Measurements from ENCODE around the gene SIDT2. TPM values are rescaled to one million over a fixed set of nuclear protein-coding genes. Genes with fewer than 3 reads are reported as not detected.

The SIDT2 gene
- total RNA-seq, 2 donors from 2014 or later, result 42.0 to 88.7 TPM

DNA sequence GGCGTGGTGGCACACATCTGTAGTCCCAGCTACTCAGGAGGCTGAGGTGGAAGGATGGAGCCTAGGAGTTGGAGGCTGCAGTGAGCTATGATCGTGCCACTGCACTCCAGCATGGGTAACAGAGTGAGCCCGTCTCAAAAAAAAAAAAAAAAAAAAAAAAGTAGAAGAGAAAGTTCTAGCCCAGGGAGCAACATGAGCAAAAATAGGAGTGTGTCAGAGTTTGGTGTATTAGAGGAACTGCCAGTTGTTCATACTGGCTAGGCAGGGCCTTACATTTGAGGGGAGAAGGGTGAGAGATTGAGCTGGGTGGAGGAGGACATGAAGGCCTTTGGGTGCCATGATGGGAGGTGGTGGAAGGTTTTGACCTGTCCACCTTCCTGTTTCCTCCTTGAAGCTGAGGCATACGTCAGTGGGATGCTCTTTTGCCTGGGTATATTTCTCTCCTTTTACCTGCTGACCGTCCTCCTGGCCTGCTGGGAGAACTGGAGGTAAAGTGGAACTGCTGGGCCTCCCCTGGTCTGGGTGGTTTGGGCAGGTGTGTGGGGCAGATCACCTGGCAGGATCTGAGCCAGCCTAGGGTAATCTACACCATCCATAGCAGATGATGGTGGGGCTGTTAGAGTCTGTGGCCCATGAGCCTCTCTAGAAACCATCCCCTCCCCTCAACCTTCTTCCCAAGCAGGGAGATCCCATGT is 7.3 kb downstream of the SIDT2 start:
- Histone ChIP-seq H3K4me1 (peaks cover 68% of the 10 kb centered on the region), H3K4me3 (no peak overlapping the region), H3K27ac (peak overlapping the region in 3 of 4 donors; percentile 46 to 81 (median 50)), H3K9me3 (no peaks in the 10 kb centered on the region), H3K36me3 (replicated peaks in 1 of 2; ENCODE audit: insufficient read depth in 1 of 2, low read depth in 2 of 2) (peaks cover 0 to 18% of the 10 kb centered on the region in 2 donors), H3K27me3 (no peaks in the 10 kb centered on the region)
- ATAC-seq (no peak), DNase-seq (peak in 2 of 4 donors; percentile 4 to 27)
- 61 to 85% methylated on average over 5 of the region's 5 CpGs for WGBS, 2 donors
- TF ChIP-seq, protein P1, sequence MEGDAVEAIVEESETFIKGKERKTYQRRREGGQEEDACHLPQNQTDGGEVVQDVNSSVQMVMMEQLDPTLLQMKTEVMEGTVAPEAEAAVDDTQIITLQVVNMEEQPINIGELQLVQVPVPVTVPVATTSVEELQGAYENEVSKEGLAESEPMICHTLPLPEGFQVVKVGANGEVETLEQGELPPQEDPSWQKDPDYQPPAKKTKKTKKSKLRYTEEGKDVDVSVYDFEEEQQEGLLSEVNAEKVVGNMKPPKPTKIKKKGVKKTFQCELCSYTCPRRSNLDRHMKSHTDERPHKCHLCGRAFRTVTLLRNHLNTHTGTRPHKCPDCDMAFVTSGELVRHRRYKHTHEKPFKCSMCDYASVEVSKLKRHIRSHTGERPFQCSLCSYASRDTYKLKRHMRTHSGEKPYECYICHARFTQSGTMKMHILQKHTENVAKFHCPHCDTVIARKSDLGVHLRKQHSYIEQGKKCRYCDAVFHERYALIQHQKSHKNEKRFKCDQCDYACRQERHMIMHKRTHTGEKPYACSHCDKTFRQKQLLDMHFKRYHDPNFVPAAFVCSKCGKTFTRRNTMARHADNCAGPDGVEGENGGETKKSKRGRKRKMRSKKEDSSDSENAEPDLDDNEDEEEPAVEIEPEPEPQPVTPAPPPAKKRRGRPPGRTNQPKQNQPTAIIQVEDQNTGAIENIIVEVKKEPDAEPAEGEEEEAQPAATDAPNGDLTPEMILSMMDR (IDR thresholded peaks at IDR 0.05), result no peak
- TF ChIP-seq POLR2A (IDR thresholded peaks at IDR 0.05), result no peak
- intact Hi-C loops (cut with DNase I), result no loop called here

DNA sequence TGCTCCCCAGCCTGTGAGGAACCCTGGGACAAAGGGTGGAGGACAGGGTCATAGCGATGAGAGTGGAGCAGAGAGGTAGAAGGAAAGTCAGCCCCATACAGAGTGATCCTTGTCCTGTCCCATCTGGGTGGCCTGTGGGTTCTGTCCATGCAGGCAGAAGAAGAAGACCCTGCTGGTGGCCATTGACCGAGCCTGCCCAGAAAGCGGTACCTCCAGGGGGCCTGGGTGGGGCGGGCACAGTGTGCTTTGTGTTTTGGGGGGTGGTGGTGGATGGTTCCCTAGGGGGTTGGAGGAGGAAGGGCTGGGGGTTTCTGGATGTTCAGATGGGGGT is 7.9 kb downstream of the SIDT2 start:
- H3K36me3 ChIP-seq (replicated peaks in 1 of 2; ENCODE audit: insufficient read depth in 1 of 2, low read depth in 2 of 2), result peaks cover 0 to 18% of the 10 kb centered on the region in 2 donors
- 94% methylated on average over 4 of the region's 4 CpGs for WGBS, 2 donors
- H3K27me3 ChIP-seq, result no peaks in the 10 kb centered on the region
- no peak for ATAC-seq
- H3K27ac ChIP-seq, result peak overlapping the region in 2 of 4 donors; percentile 46 to 81
- peaks cover 63% of the 10 kb centered on the region for H3K4me1 ChIP-seq
- intact Hi-C loops (cut with DNase I), result no loop called here
- H3K9me3 ChIP-seq, result no peaks in the 10 kb centered on the region
- no peak for TF ChIP-seq POLR2A (IDR thresholded peaks at IDR 0.05)
- TF ChIP-seq, protein P1 (IDR thresholded peaks at IDR 0.05), result no peak
- no peak overlapping the region for H3K4me3 ChIP-seq
- peak in 2 of 4 donors; percentile 3 to 10 for DNase-seq

DNA sequence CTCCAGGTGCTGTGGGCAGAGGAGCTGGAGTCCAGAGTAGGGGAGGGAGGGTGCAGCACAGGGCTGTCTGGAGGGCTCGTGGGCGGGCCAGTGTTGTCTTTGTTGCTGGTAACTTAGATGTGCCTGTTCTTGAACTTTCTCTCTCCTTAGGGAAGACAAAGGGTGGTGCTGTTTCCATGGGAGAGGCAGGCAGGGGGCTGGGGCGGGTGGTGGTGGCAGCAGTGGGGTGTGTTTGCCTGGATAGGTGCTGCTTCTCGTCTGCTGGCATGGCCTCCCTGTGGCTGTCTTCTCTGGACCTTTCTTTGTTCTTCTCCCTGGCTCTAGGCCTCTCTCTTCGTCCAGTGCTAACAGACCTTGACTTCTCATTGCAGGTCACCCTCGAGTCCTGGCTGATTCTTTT is 8.5 kb downstream of the SIDT2 start:
- TF ChIP-seq, protein P1 (IDR thresholded peaks at IDR 0.05), result no peak
- TF ChIP-seq POLR2A (IDR thresholded peaks at IDR 0.05), result no peak

DNA sequence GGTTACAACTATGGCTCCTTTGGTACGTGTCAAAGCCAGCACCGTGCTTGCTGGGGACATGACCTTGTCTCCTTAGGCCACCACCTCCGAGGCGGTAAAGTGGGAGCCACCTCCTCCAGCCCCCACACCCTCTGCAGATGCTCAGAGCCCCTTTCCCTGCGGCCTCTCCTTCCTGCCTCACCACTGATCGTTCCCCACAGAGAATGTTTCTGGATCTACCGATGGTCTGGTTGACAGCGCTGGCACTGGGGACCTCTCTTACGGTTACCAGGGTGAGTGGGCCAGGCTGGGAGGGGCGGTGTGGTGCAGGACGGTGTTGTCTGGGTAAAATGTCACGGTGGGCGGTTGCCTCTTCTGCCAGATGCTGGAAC is 8.9 kb downstream of the SIDT2 start:
- no peak overlapping the region for H3K4me3 ChIP-seq
- intact Hi-C loops (cut with DNase I), result no loop called here
- 62 to 64% methylated on average over 9 to 13 of the region's 13 CpGs for WGBS, 2 donors
- no peak for TF ChIP-seq POLR2A (IDR thresholded peaks at IDR 0.05)
- TF ChIP-seq, protein P1 (IDR thresholded peaks at IDR 0.05), result no peak
- H3K4me1 ChIP-seq, result peaks cover 54% of the 10 kb centered on the region
- peak in 1 of 4 donors; percentile 2 for DNase-seq
- peaks cover 0 to 25% of the 10 kb centered on the region in 2 donors for H3K36me3 ChIP-seq (replicated peaks in 1 of 2; ENCODE audit: insufficient read depth in 1 of 2, low read depth in 2 of 2)
- H3K27ac ChIP-seq, result peak overlapping the region in 3 of 4 donors; percentile 19 to 81 (median 21)
- ATAC-seq, result no peak
- no peaks in the 10 kb centered on the region for H3K9me3 ChIP-seq
- H3K27me3 ChIP-seq, result no peaks in the 10 kb centered on the region

More for the DNA sequence above, 8.5 kb downstream of the SIDT2 start:
- Histone ChIP-seq H3K9me3 (no peaks in the 10 kb centered on the region), H3K4me1 (peaks cover 57% of the 10 kb centered on the region), H3K36me3 (replicated peaks in 1 of 2; ENCODE audit: insufficient read depth in 1 of 2, low read depth in 2 of 2) (peaks cover 0 to 21% of the 10 kb centered on the region in 2 donors), H3K27me3 (no peaks in the 10 kb centered on the region), H3K27ac (peak overlapping the region in 3 of 4 donors; percentile 19 to 81 (median 34)), H3K4me3 (no peak overlapping the region)
- intact Hi-C loops (cut with DNase I), result no loop called here
- ATAC-seq (no peak), DNase-seq (peak in 3 of 4 donors; percentile 2 to 11 (median 7))
- 38 to 74% methylated on average over 6 of the region's 6 CpGs for WGBS, 2 donors

Data from body of pancreas (tissue), 4 donors.